ENCODE data around the gene IDH3G. TPM values are rescaled to one million over a fixed set of nuclear protein-coding genes. Genes with fewer than 3 reads are reported as not detected.
"Not testable (repeated sequence)": the region's sequence is repeated elsewhere in the genome, so short reads cannot be mapped to it uniquely, and the experiment has no call there.

Gene IDH3G
- total RNA-seq, 2 donors from 2014 or later, result 62.5 to 74.1 TPM

DNA sequence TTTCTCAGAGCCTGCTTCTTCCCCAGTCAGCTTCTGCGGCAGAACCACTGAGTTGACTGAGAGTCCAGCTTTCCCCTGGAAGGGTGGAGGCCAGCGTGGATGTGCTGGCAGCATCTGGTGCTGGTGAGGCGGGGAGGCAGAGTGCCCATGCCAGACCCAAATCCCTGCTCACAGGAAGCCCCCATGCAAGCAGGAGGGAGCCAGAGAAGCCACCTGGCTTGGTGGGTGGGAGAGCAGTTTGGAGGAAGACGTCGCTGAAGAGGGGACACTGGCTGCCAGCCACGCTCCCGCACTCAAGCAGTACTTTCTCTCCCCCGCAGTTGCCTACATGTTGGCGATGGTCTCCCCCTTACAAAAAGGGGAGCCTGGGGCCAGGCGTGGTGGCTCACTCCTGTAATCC is 30.2 kb upstream of the IDH3G start:
- Mint-ChIP-seq H3K27ac (no peak overlapping the region), H3K4me1 (ENCODE audit: low read depth in 2 of 2) (peaks cover 28 to 44% of the 10 kb centered on the region in 2 donors), H3K4me3 (no peak overlapping the region), H3K36me3 (no peaks in the 10 kb centered on the region), H3K27me3 (peaks cover 0 to 5% of the 10 kb centered on the region in 2 donors), H3K9me3 (no peaks in the 10 kb centered on the region)
- DNase-seq (ENCODE audit: low spot score) (no peak), ATAC-seq (no peak)

DNA sequence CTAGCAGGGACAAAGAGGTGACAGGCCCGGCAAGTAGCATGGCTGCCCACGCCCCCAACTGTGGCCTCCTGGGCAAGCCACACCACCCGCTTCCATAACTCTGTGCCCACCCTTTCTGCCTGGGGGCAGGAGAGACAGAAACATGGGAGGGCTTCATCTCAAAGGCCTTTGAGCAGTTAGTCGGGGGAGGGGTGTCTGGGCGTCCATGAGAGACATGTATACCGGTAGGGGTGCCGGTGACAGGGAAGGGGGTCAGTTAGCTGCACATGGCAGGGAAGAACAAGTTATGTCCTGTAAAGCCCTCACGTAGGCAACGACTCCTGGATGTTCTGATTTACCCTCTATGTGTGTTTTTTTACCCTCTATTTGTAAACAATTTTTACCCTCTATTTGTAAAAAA is 26.9 kb upstream of the IDH3G start:
- Mint-ChIP-seq H3K27ac (peak overlapping the region in 1 of 2 donors; percentile 50), H3K4me3 (no peak overlapping the region), H3K27me3 (no peaks in the 10 kb centered on the region), H3K9me3 (no peaks in the 10 kb centered on the region), H3K4me1 (ENCODE audit: low read depth in 2 of 2) (peaks cover 28 to 50% of the 10 kb centered on the region in 2 donors), H3K36me3 (no peaks in the 10 kb centered on the region)
- ATAC-seq (no peak), DNase-seq (ENCODE audit: low spot score) (no peak)

DNA sequence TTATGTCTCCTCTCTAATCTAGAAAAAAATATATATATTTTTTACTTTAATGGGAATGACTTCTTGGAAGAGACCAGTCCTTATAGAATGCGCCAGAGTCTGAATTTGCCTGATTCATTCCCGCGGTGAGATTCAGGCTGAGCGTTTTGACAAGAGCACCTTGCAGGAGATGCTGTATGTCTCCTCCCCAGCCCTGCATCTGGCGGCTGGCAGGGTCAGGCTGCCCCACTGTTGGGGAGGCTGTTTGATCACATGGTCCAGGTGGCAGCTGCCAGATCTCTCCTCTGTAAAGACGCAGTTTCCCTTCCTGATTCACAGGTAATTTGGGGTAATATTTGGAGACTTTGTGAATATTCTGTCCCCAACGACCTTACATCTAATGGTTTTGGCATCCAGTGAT is 26.4 kb upstream of the IDH3G start:
- ATAC-seq (no peak), DNase-seq (ENCODE audit: low spot score) (no peak)
- Mint-ChIP-seq H3K36me3 (no peaks in the 10 kb centered on the region), H3K4me3 (no peak overlapping the region), H3K4me1 (ENCODE audit: low read depth in 2 of 2) (peaks cover 26 to 48% of the 10 kb centered on the region in 2 donors), H3K27me3 (no peaks in the 10 kb centered on the region), H3K9me3 (no peaks in the 10 kb centered on the region), H3K27ac (no peak overlapping the region)

DNA sequence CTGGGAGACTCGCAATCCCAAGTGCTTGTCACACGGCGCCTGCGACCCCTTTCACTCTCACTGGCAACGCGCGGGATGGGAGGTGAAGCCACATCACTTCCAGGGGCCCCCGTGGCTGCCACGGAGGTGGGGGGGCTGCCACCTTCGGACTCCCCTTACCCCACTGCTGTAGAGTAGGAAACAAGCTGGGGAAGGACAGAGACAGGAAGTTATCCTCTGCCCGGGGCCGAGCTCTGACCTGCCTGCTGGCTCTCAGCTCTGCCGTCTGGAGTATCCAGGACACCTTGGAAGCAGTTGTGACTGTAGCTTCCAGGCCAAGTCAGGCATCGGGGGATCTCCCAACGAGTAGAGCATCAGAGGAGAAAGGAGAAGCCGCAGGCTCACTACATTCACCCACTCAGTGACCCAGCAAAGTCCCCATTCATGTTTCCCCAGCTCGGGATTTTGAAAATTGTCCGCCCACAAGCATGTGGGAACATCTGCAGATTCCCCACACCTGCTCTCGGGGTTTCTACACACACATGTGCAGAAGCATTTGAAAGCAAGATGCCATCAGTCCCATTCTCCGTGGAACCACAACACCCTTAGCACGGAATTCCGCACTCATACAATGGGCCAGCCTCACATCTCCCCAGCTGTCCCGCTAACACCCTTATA is 25.3 kb upstream of the IDH3G start:
- peaks cover 0 to 3% of the 10 kb centered on the region in 2 donors for H3K27me3 Mint-ChIP-seq
- H3K9me3 Mint-ChIP-seq, result no peaks in the 10 kb centered on the region
- ATAC-seq (no peak), DNase-seq (ENCODE audit: low spot score) (no peak)
- peaks cover 32 to 52% of the 10 kb centered on the region in 2 donors for H3K4me1 Mint-ChIP-seq (ENCODE audit: low read depth in 2 of 2)
- H3K36me3 Mint-ChIP-seq, result no peaks in the 10 kb centered on the region
- H3K4me3 Mint-ChIP-seq, result peak overlapping the region; percentile 42
- H3K27ac Mint-ChIP-seq, result no peak overlapping the region

DNA sequence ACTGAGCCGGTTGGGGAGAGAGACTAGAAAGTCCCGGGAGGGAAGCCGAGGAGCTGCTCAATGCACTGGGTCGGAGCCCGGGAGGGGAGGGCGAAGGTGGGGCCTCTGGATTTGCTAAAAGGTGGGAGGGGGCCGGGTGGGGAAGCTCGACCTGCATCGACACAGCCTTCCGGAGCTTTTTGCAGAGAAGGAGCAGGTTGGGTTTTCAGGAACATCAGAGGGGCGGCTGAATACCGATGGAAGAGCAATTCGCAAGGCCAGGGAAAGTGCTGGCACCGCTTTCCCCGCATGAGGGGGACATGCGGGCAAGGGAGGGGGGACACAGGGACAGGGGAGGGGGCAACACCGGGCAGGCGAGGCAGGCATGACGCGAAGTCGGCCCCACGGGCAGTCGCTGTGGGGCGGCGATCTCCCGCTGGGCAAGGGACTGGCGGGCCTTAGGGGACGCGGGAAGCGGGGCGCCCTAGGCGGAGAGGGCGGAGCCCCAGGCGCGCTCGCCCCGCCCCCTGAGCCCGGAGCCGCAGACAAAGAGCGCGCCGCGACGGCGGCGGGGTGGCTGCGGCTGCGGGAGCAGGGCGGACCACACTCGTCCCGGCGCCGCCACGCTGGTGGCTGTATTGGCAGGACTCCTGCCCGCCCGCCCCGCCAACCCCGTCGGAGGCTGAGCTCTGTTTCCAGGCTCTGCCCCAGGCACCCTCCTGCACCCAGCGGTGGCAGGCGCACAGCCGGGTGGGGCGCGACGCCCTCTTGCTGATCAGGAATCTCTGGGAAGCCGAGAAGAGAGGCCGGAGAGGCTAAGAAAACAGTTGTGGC is 24.6 kb upstream of the IDH3G start:
- peaks cover 33 to 47% of the 10 kb centered on the region in 2 donors for H3K4me1 Mint-ChIP-seq (ENCODE audit: low read depth in 2 of 2)
- H3K27ac Mint-ChIP-seq, result no peak overlapping the region
- peak; percentile 84 to 89 for ATAC-seq
- peak overlapping the region; percentile 42 for H3K4me3 Mint-ChIP-seq
- no peak for DNase-seq (ENCODE audit: low spot score)
- no peaks in the 10 kb centered on the region for H3K9me3 Mint-ChIP-seq
- no peaks in the 10 kb centered on the region for H3K36me3 Mint-ChIP-seq
- H3K27me3 Mint-ChIP-seq, result peaks cover 0 to 4% of the 10 kb centered on the region in 2 donors

DNA sequence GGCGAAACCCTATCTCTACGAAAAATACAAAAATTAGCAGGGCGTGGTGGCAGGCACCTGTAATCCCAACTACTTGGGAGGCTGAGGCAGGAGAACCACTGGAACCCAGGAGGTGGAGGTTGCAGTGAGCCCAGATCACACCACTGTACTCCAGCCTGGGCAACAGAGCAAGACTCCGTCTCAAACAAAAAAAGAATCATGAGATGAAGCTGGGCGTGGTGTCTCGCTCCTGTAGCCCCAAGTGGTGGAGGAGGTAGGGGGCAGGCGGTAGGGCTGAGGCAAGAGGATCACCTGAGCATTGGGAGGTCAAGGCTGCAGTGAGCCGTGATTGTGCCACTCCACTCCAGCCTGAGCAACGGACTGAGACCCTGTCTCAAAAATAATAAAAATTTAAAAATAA is 23.9 kb upstream of the IDH3G start:
- H3K27ac Mint-ChIP-seq; H3K27me3 Mint-ChIP-seq; DNase-seq (ENCODE audit: low spot score); H3K9me3 Mint-ChIP-seq; H3K36me3 Mint-ChIP-seq; ATAC-seq: not testable (repeated sequence)
- Mint-ChIP-seq H3K4me3 (peak overlapping the region; percentile 41), H3K4me1 (ENCODE audit: low read depth in 2 of 2) (peaks cover 33 to 46% of the 10 kb centered on the region in 2 donors)

DNA sequence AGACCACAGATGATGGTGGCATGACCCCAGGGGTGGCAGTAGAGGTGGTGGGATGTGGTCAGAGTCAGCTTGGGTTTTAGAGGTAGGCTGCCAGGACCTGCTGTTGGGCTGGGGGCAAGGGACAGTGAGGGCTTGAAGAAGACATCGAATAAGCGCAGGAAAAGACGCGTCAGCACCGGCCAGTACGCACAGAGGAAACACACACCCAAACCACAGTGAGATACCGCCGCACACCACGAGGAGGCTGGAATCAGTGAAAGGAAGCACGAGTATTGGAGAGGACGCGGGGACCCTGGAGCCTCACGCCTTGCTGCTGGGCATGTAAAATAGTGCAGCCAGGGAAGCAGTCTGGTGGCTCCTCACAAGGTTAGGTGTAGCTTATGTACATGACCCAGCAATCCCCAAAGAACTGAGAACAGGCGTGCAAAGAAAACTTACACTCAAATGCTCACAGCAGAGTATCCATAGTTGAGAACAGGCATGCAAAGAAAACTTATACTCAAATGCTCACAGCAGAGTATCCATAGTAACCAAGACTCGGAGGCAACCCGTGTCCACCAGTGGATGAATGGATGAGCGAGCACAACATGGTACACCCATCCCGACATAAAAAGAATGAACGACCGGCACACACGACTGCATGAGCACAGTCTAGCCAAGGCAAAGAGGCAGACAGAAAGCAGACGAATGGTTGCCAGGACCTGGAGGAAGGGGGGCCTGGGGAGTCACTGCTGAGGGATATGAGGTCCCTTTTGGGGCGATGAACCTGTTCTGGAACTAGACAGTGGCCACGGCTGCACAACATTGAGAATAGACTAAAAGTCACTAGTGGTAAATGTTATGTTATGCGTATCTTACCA is 22.9 kb upstream of the IDH3G start:
- ATAC-seq (peak; percentile 71 to 84), DNase-seq (ENCODE audit: low spot score) (peak; percentile 71)
- Mint-ChIP-seq H3K36me3 (no peaks in the 10 kb centered on the region), H3K27me3 (peaks cover 0 to 7% of the 10 kb centered on the region in 2 donors), H3K4me1 (ENCODE audit: low read depth in 2 of 2) (peaks cover 25 to 43% of the 10 kb centered on the region in 2 donors), H3K4me3 (peak overlapping the region; percentile 73), H3K9me3 (no peaks in the 10 kb centered on the region), H3K27ac (no peak overlapping the region)

- H3K9me3 Mint-ChIP-seq, result no peaks in the 10 kb centered on the region
- peak overlapping the region in 1 of 2 donors; percentile 16 for H3K27ac Mint-ChIP-seq
- peaks cover 21 to 33% of the 10 kb centered on the region in 2 donors for H3K4me1 Mint-ChIP-seq (ENCODE audit: low read depth in 2 of 2)
- H3K4me3 Mint-ChIP-seq, result no peak overlapping the region
- ATAC-seq (no peak), DNase-seq (ENCODE audit: low spot score) (peak; percentile 52)
- peaks cover 0 to 7% of the 10 kb centered on the region in 2 donors for H3K27me3 Mint-ChIP-seq
- H3K36me3 Mint-ChIP-seq, result no peaks in the 10 kb centered on the region
Measured at GRCh38 chrX:153814591-153815315, 20.6 kb upstream of the IDH3G start.

DNA sequence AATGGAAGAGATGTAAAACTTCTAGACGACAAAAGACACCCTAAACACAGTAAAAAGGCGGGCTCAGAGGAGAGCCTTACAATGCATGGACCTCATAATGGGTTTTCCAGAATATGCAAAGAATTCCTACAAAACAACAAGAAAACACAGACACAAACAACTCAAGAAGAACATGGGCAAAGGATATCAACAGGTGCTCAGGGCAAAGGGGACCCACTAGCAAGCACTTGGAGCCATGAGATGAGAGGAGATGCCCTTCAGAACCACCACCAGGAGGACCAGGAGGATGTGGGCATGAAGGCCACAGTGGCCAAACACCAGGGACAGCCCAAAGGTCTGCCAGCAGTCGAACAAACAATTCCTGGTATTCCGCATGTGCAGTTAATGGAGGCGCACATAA is 19.0 kb upstream of the IDH3G start:
- Mint-ChIP-seq H3K27me3 (peaks cover 0 to 7% of the 10 kb centered on the region in 2 donors), H3K4me1 (ENCODE audit: low read depth in 2 of 2) (peaks cover 21 to 30% of the 10 kb centered on the region in 2 donors), H3K36me3 (no peaks in the 10 kb centered on the region), H3K4me3 (no peak overlapping the region), H3K9me3 (no peaks in the 10 kb centered on the region), H3K27ac (no peak overlapping the region)
- DNase-seq (ENCODE audit: low spot score), result no peak
- no peak for ATAC-seq

GRCh38 chrX:153812220-153812619 is 18.0 kb upstream of the IDH3G start:
- DNase-seq (ENCODE audit: low spot score) (no peak), ATAC-seq (no peak)
- peaks cover 0 to 9% of the 10 kb centered on the region in 2 donors for H3K27me3 Mint-ChIP-seq
- H3K4me3 Mint-ChIP-seq, result no peak overlapping the region
- H3K9me3 Mint-ChIP-seq, result no peaks in the 10 kb centered on the region
- H3K27ac Mint-ChIP-seq, result no peak overlapping the region
- H3K4me1 Mint-ChIP-seq (ENCODE audit: low read depth in 2 of 2), result peaks cover 17 to 29% of the 10 kb centered on the region in 2 donors
- no peaks in the 10 kb centered on the region for H3K36me3 Mint-ChIP-seq

DNA sequence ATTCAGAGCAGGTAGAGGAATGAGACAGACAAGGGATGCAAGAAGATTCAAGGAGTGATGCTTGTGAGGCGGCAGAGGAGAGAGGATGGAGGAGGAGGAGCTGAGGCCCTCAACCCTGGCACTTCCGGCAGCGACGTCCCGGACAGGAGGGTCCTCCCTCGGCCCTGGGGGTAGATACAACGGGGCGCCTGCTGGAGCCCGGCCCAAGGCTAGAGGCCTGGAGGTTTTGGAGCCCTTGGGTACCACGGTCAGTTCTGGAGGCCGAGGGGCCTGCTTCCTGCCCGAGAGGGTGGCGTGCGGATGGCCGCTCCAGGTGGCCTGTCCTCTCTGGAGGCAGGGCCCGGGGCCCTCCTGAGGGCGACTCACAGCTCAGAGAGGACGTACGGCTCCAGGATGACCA is 13.8 kb upstream of the IDH3G start:
- Mint-ChIP-seq H3K4me3 (no peak overlapping the region), H3K4me1 (ENCODE audit: low read depth in 2 of 2) (peaks cover 0 to 12% of the 10 kb centered on the region in 2 donors), H3K27me3 (peaks cover 0 to 3% of the 10 kb centered on the region in 2 donors), H3K36me3 (no peaks in the 10 kb centered on the region), H3K27ac (no peak overlapping the region), H3K9me3 (no peaks in the 10 kb centered on the region)
- ATAC-seq (no peak), DNase-seq (ENCODE audit: low spot score) (no peak)

- H3K27me3 Mint-ChIP-seq, result peaks cover 0 to 2% of the 10 kb centered on the region in 2 donors
- ATAC-seq, result no peak
Measured at GRCh38 chrX:153806999-153807575, 12.9 kb upstream of the IDH3G start.

DNA sequence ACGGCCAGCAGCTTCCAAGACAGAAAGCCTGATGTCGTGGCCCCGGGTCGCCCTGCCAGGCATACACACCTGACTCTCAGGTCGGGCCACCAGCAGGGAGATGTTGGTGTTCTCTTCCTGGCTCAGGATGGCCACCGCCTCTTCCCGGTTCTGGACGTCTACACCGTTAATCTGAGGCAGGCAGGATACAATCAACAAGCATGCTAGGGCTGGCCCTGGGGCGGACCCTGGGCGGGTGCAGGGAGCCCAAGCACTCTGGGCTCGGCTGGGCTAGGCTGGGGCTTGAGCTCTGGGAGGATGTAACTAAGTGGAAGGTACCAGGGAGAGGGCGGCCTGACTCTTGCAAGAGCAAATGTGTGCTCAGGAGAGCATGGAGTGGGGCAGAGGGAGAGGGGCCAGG is 11.3 kb upstream of the IDH3G start:
- peaks cover 0 to 2% of the 10 kb centered on the region in 2 donors for H3K27me3 Mint-ChIP-seq
- no peak overlapping the region for H3K4me3 Mint-ChIP-seq
- ATAC-seq (no peak), DNase-seq (ENCODE audit: low spot score) (no peak)
- H3K27ac Mint-ChIP-seq, result no peak overlapping the region
- H3K36me3 Mint-ChIP-seq, result no peaks in the 10 kb centered on the region
- peaks cover 0 to 6% of the 10 kb centered on the region in 2 donors for H3K4me1 Mint-ChIP-seq (ENCODE audit: low read depth in 2 of 2)
- H3K9me3 Mint-ChIP-seq, result no peaks in the 10 kb centered on the region

More at GRCh38 chrX:153806999-153807575, 12.9 kb upstream of the IDH3G start:
- Mint-ChIP-seq H3K4me1 (ENCODE audit: low read depth in 2 of 2) (peaks cover 0 to 8% of the 10 kb centered on the region in 2 donors), H3K9me3 (no peaks in the 10 kb centered on the region), H3K27ac (no peak overlapping the region), H3K36me3 (no peaks in the 10 kb centered on the region), H3K4me3 (no peak overlapping the region)
- DNase-seq (ENCODE audit: low spot score), result no peak

Data from natural killer cell treated with Interleukin-12 subunit alpha and Interleukin-12 subunit beta and Interleukin-15 and Interleukin-18, amount 100 ng/mL, for 72 hours (primary cell).